T-helper 2 cell (primary cell): Measurements from ENCODE around the gene CACNG1.
"Not testable (repeated sequence)": the region's sequence is repeated elsewhere in the genome, so short reads cannot be mapped to it uniquely, and the experiment has no call there.

Source experiments
- DNase-seq, 5 experiments: peaks; one replicate each; pipeline versions ENCODE4 v3.0.0 to v3.0.0-alpha.2; 2012 to 2022

CACNG1 gene

DNA sequence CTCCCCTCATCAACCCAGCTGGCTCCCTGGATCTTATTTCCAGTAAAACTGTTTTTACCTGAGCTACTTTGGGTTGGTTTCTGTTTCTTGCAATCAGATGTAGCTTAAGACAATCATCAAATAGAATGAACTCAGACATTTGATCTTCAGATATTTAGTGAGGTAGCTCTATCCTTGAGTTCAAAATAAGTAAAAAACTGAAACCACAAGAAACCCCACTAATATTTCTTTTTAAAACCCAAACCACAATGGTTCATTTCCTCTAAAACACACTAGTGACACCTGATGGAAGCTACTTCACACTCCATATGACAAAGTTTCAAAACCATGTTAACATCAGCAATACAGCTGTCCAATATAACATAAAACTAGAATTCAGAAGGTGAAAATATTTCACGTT is 37.8 kb downstream of the CACNG1 start:
- peak in 2 of 5 experiments; percentile 20 to 74 for DNase-seq

DNA sequence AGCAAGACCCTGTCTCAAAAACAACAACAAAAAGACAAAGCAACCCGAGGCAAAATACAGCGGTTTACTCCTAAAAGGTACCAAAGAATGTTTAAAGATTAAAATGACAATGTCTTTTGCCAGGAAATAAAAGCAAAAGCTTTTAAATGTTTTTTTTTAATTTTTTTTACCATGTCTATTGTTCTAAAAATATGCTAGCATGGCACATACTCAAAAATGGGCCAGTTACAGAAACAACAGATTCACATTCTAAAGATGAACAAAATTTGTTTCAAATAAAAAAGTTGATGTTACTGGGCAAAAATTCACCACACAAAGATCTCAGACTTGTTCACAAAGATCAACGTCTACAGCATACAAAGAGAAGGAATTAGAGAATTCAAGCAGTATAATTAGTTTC is 41.1 kb downstream of the CACNG1 start:
- no peak for DNase-seq

DNA sequence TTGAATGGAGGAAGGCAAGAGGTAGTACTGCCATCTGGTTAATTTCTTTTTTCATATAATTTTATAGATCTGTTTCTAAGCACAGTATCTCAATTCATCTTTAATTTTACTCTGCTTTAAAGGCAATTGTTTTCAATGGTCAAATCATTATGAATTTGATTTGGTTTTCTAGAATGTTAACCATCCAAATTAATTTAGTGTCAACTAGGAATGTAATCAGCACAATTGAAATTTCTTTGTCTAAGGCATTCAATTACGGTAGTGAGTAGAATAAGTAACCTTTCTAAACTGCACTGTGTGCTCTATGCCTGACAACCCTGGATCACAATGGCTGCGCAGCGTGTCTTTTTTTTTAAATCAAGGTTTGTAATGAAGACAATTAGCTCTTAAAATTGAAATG is 44.3 kb downstream of the CACNG1 start:
- no peak for DNase-seq

DNA sequence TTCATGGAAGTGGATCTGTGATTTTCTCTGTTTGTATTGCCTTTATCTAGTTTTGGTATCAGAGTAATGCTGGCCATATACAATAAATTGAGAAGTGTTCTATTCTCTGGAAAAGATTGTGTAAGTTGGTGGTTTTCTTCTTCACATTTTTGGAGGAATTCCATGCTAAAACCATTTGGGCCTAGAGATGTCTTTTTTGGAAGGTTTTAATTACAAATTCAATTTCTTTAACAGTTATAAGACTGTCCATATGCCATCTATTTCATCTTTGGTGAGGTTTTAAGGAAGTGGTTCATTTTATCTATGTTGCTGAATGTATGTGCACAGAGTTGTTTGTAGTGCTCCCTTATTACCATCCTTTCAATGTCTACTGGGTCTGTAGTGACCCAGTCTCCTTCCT is 46.0 kb downstream of the CACNG1 start:
- DNase-seq: no peak

DNA sequence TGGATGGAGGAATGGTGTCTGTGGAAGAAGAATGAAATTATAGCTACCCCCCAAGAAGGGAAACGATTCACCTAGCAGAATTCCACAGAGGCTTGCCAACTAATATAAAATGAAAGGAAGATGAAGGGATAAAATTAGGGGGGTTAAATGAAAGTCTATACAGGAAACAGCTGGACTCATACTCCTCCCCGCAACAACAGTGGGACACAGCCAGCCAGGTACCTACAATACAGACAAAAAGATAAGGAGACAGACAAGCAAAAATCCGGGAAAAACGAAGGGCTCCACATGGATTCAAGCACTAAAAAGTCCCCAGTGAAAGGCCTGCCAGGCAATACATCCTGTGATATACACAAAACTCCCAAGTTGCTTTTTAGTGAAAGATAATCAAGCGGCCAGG is 47.9 kb downstream of the CACNG1 start:
- DNase-seq: no peak

DNA sequence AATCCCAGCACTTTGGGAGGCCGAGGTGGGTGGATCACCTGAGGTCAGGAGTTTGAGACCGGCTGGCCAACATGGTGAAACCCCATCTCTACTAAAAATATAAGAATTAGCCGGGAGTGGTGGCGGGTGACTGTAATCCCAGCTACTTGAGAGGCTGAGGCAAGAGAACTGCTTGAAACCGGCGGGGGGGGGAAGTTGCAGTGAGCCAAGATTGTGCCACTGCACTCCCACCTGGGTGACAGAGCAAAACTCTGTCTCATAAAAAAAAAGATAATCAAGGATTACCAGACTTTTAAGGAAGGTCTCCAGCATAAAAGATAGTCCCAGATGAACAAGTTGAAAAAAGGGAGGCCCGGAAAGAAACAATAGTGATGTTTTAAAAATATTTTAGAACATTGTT is 48.4 kb downstream of the CACNG1 start:
- not testable (repeated sequence) for DNase-seq

DNA sequence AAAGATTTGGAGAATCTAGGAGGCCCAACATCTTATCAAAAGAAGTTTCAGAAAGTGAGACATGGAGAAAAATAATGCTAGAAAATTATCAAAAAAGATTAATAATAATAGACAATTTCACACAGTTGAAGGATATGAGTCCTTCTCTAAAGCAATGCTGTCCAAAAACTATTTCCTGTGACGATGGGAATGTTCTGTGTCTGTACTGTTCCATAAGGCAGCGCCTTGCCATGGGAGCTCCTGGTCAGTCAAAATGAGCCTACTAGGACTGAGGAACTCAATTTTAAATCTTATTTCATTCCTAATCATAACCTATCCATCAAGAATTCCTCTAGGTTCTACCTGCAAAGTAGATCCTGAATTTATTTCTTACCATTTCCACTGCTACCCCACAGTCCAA is 49.0 kb downstream of the CACNG1 start:
- DNase-seq: no peak

DNA sequence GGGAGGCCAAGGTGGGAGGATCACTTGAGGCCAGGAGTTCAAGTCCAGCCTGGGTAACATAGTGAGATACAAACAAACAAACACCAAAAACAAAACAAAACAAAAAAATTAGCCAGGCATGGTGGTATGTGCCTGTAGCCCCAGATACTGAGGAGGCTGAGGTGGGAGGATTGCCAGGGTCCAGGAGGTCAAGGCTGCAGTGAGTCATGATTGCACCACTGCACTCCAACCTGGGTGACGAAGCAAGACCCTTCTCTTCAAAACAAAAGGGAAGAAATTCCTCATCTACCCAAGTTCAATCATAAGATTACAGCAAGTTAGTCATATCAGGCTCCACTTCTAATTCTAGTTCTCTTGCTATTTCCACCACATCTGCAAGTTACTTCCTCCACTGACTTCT is 50.9 kb downstream of the CACNG1 start:
- DNase-seq: not testable (repeated sequence)

DNA sequence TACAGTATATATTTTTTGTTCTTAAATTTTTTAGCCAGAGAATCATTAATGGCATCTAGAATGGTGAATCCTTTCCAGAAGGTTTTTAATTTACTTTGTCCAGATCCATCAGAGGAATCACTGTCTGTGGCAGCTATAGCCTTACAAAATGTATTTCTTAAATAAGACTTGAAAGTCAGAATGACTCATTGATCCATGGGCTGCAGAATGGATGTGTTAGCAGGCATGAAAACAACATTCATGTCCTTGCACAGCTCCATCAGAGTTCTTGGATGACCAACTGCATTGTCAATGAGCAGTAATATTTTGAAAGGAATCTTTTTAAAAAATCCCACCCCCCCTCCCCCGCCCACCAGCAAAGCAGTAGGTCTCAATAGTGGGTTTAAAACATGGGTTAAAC is 51.4 kb downstream of the CACNG1 start:
- no peak for DNase-seq

DNA sequence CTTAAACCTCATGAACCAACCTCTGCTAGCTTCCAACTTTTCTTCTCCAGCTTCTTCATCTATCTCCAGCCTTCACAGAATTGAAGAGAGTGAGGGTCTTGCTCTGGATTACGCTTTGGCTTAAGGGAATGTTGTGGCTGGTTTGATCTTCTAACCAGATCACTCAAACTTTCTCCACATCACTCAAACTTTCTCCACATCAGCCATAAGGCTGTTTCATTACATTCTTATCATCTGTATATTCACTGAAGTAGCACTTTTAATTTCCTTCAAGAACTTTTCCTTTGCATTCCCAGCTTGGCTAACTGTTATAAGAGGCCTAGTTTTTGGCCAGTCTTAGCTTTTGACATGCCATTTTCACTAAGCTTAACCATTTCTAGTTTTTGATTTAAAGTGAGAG is 52.3 kb downstream of the CACNG1 start:
- DNase-seq: no peak

DNA sequence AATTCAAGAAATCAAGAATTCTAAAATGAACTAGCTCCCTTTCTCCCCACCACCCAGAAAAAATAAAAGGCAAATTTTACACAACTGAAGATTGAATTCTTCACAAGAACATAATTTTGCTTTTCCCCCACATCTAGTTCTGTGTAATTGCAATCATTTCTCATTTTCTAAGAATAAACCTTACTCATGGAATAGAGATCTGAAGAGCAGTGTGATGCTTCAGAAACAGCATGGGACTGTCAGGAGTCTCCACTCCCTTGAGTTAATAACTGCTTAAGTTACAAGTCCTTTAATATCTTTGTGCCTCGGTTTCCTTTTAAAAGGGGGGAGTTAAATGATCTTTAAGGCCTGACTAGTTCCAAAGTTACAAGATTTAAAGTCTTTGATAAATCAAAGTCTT is 53.7 kb downstream of the CACNG1 start:
- no peak for DNase-seq

DNA sequence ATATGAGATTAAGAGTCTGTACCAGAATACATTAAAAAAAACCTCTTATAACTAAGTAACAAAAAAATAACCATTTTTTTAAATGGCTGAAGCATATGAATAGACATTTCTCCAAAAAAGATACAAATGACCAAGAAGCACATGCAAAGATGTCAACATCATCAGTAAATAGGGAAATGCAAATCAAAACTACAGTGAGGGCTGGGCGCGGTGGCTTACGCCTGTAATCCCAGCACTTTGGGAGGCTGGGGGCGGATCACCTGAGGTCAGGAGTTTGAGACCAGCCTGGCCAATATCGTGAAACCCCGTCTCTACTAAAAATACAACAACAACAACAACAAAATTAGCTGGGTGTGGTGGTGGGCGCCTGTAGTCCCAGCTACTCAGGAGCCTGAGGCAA is 60.3 kb downstream of the CACNG1 start:
- DNase-seq: not testable (repeated sequence)

DNA sequence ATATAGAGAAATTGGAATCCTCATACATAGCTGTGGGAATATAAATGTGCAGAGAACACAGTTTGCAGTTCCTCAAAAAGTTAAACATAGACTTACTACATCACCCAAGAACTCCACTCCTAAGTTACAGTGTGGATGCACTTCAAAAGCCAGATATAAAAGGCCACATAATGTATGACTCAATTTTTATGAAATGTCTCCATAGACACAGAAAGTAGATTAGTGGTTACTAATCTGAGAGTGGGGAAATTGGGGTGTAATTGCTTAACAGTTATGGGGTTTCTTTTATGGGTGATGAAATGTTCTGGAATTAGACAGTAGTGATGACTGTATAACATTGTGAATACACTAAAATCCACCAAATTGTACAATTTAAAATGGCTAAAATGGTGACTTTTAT is 60.9 kb downstream of the CACNG1 start:
- DNase-seq: no peak
